Omental fat pad (tissue), 4 donors: Measurements from ENCODE around the gene LRRC30. TPM values are rescaled to one million over a fixed set of nuclear protein-coding genes. Genes with fewer than 3 reads are reported as not detected.

Source experiments
- ATAC-seq: fragments of 150-250 bp; one replicate; pipeline ENCODE4 v1.9.1; 2016; ENCODE audit warnings: mild to moderate bottlenecking, moderate library complexity; ENCODE audit not compliant: low FRiP score
- DNase-seq: peaks from one replicate; pipeline ENCODE4 v3.0.0-alpha.2; 2019; ENCODE audit warnings: low spot score
- total RNA-seq, 4 donors: library from RNA; depleted of rRNA; stranded (reverse); fragments of >200 nt; gene quantifications; one replicate each; pipeline ENCODE4 v1.1.0, GENCODE V29; 2016
- TF ChIP-seq, protein P1 (sequence below), 3 donors: fragments of 450-650 bp; IDR thresholded peaks; one replicate each; pipeline ENCODE4 v1.5.1; 2016 to 2017; ENCODE audit warnings: antibody characterized with exemption in 3 of 3, mild to moderate bottlenecking in 3 of 3, moderate library complexity in 2 of 3

LRRC30 gene
- total RNA-seq, 4 donors from 2014 or later, result not detected

DNA sequence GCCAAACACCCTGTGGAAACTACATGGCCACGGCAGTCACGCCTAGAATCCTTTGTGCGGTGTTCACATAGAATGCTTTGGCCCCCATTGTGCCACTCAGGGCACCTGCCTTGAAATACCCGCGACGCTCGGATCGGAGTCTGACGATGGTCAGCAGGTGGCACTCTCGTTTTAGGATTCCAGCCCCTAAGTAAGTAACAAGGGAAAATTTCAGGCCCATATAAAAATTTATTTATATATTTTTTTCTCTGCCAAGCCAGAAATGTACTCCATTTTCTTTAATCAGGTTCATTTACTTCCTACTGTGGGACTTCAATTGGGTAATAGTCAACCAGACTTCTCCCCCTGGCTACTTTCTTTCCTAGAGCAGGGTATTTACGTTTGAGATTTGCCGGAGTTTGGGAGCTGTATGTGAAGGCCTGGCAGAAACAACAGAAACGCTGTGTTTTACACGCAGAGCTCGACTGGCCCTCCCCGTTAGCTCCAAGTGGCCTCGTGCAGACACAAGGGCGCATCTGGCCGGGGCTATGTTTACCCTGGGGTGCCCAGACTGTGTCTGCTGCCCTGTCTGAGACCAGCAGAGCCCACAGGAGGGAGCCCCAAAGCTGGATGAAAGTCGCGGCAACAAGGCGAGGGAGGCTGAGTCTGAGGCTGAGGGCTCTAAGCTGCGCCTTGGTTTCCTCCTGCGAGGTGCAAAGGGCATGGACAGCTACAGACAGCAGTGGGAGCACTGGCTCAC is 41.6 kb downstream of the LRRC30 start:
- DNase-seq, result no peak
- TF ChIP-seq, protein P1, sequence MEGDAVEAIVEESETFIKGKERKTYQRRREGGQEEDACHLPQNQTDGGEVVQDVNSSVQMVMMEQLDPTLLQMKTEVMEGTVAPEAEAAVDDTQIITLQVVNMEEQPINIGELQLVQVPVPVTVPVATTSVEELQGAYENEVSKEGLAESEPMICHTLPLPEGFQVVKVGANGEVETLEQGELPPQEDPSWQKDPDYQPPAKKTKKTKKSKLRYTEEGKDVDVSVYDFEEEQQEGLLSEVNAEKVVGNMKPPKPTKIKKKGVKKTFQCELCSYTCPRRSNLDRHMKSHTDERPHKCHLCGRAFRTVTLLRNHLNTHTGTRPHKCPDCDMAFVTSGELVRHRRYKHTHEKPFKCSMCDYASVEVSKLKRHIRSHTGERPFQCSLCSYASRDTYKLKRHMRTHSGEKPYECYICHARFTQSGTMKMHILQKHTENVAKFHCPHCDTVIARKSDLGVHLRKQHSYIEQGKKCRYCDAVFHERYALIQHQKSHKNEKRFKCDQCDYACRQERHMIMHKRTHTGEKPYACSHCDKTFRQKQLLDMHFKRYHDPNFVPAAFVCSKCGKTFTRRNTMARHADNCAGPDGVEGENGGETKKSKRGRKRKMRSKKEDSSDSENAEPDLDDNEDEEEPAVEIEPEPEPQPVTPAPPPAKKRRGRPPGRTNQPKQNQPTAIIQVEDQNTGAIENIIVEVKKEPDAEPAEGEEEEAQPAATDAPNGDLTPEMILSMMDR (IDR thresholded peaks at IDR 0.05), result no peak
- peak; percentile 61 for ATAC-seq

DNA sequence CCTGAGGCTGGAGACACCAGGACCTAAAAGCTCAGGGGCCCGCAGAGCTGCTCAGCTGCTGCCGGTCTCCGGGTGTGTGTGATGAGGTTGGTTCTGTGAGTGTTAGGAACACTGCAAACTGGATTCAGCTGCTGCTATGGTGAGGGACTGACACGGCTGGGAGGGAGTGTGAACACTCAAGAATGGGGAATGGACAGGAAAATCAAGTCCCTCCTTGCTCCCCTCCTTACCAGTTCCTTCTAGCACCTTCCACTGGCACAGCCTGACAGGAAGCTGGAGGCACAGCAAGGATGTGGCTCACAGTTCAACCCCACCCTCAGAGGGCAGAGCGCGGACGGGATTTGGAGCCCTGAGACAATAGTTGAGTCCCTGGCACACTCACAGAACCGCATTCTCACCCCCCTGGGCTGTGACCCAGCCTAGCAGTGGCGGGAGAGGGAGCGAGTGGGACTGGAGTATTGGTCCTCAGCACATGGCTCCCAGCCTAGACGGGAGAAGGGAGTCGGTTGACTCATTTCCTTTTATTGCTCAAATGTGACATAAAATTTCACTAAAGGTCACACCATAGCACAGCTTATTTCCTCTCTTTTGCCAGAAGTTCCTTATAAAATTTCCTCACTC is 42.5 kb downstream of the LRRC30 start:
- TF ChIP-seq, protein P1 (IDR thresholded peaks at IDR 0.05), result no peak

DNA sequence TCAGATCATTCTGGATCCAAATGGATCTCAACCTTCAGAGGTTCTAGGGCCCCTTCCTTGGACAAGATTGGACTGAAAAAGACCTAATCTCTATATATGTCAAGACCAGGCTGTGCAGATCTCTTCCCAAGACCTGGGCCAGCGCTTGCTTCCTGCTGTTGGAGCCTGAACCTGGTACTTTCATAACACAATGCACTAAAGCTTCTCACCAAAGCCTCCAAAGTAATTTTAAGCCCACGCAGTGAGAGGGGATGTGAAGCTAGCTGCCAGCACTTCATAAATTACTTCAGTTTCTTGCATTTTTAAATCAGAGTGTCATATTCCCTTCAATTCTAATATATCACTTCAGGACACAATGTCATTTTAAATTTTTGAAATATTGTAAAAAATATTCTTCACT is 50.7 kb downstream of the LRRC30 start:
- DNase-seq, result no peak
- TF ChIP-seq, protein P1 (IDR thresholded peaks at IDR 0.05), result no peak
- no peak for ATAC-seq

More for the DNA sequence above, 42.5 kb downstream of the LRRC30 start:
- ATAC-seq, result peak; percentile 70
- DNase-seq, result peak; percentile 25

Other genes with a start within 250 kb of the LRRC30 start
- 10 to 100 TPM in 1 of 4 donors, 1 to 10 TPM in 3; 2.2 to 11.3 (median 5.5) TPM for gene LAMA1, start 113.3 kb upstream of the LRRC30 start, total RNA-seq